Measurements from ENCODE around the gene CAPN1.

Gene CAPN1

DNA sequence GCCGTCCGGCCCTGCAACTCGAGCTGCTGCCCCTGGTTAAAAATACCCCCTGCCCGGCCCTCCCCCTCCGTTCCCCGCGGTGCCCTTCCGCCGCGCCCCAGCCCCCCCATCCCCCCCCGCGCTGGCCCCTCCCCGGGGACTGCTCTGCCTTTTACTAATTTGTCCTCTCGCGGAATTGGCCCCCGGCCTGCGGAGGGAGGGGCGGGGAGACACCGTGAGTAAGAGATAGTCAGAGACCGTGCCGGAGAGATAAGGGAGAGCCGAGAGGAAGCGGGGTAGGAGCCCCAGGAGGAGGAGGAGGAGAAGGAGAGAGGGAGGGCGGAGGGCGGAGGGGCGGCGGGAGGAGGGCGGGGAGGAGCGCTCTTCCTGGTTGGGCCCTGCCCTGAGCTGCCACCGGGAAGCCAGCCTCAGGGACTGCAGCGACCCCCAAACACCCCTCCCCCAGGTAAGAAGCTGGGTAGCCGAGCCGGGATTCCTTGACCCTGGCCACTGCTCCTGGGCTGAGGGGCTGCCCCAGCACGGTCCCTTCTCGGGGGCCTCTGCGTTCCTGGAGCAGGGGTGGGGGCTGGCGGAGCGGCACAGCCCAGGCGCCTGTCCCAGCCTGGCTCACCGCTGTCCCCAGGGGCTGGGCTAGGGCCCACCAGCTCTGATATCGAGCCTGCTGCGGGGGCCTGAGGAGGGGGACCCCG, at the start of gene CAPN1:
Gene CAPN1 (plus strand): TSS at position 360 of the 689 bp plus-strand sequence. CDS start 774 bp downstream, outside the sequence.
- peak within 1 kb of the TSS; percentile 90 for H3K4me2 ChIP-seq (ENCODE audit: low read depth, low read length)
- 0 out of 2 replicates have a peak, but pooled peaks cover 6% of the 10 kb centered on the region for H3K4me1 ChIP-seq (ENCODE audit: low read length)
- H3K79me2 ChIP-seq (ENCODE audit: low read length): peaks cover 26% of the 10 kb centered on the region
- H3F3A ChIP-seq (ENCODE audit: insufficient read depth, low read length): no peaks in the 10 kb centered on the region
- no peaks in the 10 kb centered on the region for H3K9me3 ChIP-seq (replicated peaks; ENCODE audit: insufficient read depth, low read length)
- peak within 1 kb of the TSS; percentile 87 for H2AFZ ChIP-seq (ENCODE audit: low read length)
- H3K27ac ChIP-seq (ENCODE audit: low read length): peak within 1 kb of the TSS; percentile 16; the same call in 1 of the 2 replicates
- no peaks in the 10 kb centered on the region for H4K20me1 ChIP-seq (ENCODE audit: insufficient read depth, low read length)
- H3K9me2 ChIP-seq (replicated peaks; ENCODE audit: insufficient read depth, low read length): no peaks in the 10 kb centered on the region
- peak; percentile 78 for DNase-seq
- H3K27me3 ChIP-seq (replicated peaks; ENCODE audit: insufficient read depth, low read length): no peaks in the 10 kb centered on the region
- peak within 1 kb of the TSS; percentile 88 for H3K9ac ChIP-seq (ENCODE audit: low read length)
- TF ChIP-seq, protein P1, sequence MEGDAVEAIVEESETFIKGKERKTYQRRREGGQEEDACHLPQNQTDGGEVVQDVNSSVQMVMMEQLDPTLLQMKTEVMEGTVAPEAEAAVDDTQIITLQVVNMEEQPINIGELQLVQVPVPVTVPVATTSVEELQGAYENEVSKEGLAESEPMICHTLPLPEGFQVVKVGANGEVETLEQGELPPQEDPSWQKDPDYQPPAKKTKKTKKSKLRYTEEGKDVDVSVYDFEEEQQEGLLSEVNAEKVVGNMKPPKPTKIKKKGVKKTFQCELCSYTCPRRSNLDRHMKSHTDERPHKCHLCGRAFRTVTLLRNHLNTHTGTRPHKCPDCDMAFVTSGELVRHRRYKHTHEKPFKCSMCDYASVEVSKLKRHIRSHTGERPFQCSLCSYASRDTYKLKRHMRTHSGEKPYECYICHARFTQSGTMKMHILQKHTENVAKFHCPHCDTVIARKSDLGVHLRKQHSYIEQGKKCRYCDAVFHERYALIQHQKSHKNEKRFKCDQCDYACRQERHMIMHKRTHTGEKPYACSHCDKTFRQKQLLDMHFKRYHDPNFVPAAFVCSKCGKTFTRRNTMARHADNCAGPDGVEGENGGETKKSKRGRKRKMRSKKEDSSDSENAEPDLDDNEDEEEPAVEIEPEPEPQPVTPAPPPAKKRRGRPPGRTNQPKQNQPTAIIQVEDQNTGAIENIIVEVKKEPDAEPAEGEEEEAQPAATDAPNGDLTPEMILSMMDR (IDR thresholded peaks at IDR 0.05; ENCODE audit: low read length): no peak
- TF ChIP-seq EZH2phosphoT487 (IDR thresholded peaks at IDR 0.05; ENCODE audit: low read length) (no peak), EZH2 (optimal IDR thresholded peaks at IDR 0.05; ENCODE audit: low read depth, low read length) (no peak)
- H3K36me3 ChIP-seq (replicated peaks; ENCODE audit: insufficient read depth, low read length): no peaks in the 10 kb centered on the region
- H3K4me3 ChIP-seq (ENCODE audit: low read length): peak within 1 kb of the TSS; percentile 97

DNA sequence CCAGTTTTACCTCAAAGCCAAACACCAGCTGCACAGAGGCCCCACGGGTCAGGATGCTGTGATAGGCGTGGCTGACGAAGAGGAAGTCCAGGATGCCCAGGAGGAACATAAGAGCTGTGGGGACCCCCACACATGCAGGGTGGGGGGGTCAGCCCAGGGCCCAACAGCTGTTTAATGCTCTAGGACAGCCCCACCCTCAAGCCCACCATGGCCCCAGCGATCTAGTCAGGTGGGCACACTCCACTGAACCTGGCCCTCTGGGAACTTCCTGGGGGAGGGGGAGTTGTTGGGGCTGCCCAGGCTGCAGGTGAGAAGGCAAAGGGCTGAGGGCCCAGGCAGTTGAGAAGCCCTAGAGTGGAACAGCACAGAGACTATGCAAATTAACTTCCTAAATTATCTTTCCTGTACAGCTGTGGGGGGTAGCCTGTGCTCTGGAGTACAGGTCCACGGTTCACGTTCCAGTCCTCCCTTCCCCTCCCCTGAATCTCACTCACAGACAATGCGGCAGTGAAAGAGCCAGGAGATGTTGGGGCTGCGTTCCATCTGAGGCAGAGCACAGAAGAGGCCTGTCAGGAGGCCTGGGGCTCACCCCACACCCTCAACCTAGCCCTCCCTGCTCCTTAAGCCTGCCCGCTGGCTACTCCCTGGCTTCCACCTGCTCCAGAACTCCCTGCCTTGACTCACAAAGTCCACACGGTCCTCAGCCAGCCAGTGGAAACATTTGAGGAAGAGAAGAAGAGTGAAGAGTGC, 49.3 kb upstream of the CAPN1 start:
- Histone ChIP-seq H4K20me1 (ENCODE audit: insufficient read depth, low read length) (no peaks in the 10 kb centered on the region), H3K36me3 (replicated peaks; ENCODE audit: insufficient read depth, low read length) (peaks cover 15% of the 10 kb centered on the region), H3F3A (ENCODE audit: insufficient read depth, low read length) (peaks cover 55% of the 10 kb centered on the region), H3K79me2 (ENCODE audit: low read length) (peaks cover 70% of the 10 kb centered on the region), H3K9me3 (replicated peaks; ENCODE audit: insufficient read depth, low read length) (no peaks in the 10 kb centered on the region), H3K27me3 (replicated peaks; ENCODE audit: insufficient read depth, low read length) (no peaks in the 10 kb centered on the region), H3K4me2 (ENCODE audit: low read depth, low read length) (peak overlapping the region; percentile 90), H3K27ac (ENCODE audit: low read length) (peak overlapping the region; percentile 97), H3K4me3 (ENCODE audit: low read length) (peak overlapping the region; percentile 95), H3K9ac (ENCODE audit: low read length) (peak overlapping the region; percentile 99), H3K9me2 (replicated peaks; ENCODE audit: insufficient read depth, low read length) (no peaks in the 10 kb centered on the region), H3K4me1 (ENCODE audit: low read length) (peaks cover 15% of the 10 kb centered on the region), H2AFZ (ENCODE audit: low read length) (no peak overlapping the region)
- peak; percentile 87 for DNase-seq
- TF ChIP-seq EZH2 (optimal IDR thresholded peaks at IDR 0.05; ENCODE audit: low read depth, low read length): no peak
- TF ChIP-seq EZH2phosphoT487 (IDR thresholded peaks at IDR 0.05; ENCODE audit: low read length): no peak
- TF ChIP-seq, protein P1 (IDR thresholded peaks at IDR 0.05; ENCODE audit: low read length): no peak

DNA sequence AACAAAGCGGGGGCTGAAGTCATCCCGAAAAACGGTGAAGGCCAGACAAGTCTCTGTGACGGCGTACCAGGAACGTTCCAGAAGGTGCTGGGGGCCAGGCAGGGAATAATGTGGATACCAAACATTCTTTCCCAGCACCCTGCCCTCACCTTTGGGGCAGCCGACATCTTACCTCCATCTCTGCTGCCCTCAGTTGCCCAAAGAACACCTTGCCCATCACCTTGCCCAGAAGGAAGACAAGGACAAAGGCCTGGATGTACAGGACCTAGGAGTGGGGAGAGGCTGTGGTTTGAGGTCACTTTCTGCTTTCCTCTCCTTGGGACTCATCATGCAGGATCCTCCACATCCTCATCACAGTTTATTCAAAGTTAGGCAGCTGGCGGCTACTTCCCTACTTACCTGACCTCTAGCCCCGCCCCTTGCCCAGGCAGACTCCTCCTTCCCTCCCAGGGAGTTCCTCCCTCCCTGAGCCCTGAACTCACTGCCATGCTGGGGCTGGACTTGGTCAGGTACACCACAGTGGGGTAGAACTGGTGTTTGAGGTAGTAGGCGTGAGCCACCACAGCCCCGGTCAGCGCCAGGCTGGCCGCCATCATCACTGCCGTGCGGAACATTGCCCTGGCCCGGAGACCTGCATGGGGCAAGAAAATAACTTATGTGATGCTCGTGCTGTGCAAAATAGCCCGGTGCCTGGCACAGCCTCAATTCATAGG, 48.6 kb upstream of the CAPN1 start:
- no peaks in the 10 kb centered on the region for H3K9me3 ChIP-seq (replicated peaks; ENCODE audit: insufficient read depth, low read length)
- peaks cover 48% of the 10 kb centered on the region for H3F3A ChIP-seq (ENCODE audit: insufficient read depth, low read length)
- no peak for TF ChIP-seq EZH2 (optimal IDR thresholded peaks at IDR 0.05; ENCODE audit: low read depth, low read length)
- no peak for TF ChIP-seq EZH2phosphoT487 (IDR thresholded peaks at IDR 0.05; ENCODE audit: low read length)
- TF ChIP-seq, protein P1 (IDR thresholded peaks at IDR 0.05; ENCODE audit: low read length): no peak
- H3K4me3 ChIP-seq (ENCODE audit: low read length): peak overlapping the region; percentile 95
- H3K9me2 ChIP-seq (replicated peaks; ENCODE audit: insufficient read depth, low read length): no peaks in the 10 kb centered on the region
- H3K4me1 ChIP-seq (ENCODE audit: low read length): peaks cover 15% of the 10 kb centered on the region
- H3K27ac ChIP-seq (ENCODE audit: low read length): peak overlapping the region; percentile 97
- no peaks in the 10 kb centered on the region for H4K20me1 ChIP-seq (ENCODE audit: insufficient read depth, low read length)
- peaks cover 65% of the 10 kb centered on the region for H3K79me2 ChIP-seq (ENCODE audit: low read length)
- H2AFZ ChIP-seq (ENCODE audit: low read length): no peak overlapping the region
- peak; percentile 89 for DNase-seq
- peak overlapping the region; percentile 90 for H3K4me2 ChIP-seq (ENCODE audit: low read depth, low read length)
- peak overlapping the region; percentile 99 for H3K9ac ChIP-seq (ENCODE audit: low read length)
- peaks cover 15% of the 10 kb centered on the region for H3K36me3 ChIP-seq (replicated peaks; ENCODE audit: insufficient read depth, low read length)
- no peaks in the 10 kb centered on the region for H3K27me3 ChIP-seq (replicated peaks; ENCODE audit: insufficient read depth, low read length)

Measured in MM.1S (cell line).